ENCODE results near the gene PCNX1.
A peak's percentile ranks its signal among the peaks of the same experiment; 100 is the strongest.
"Not testable (repeated sequence)": the region's sequence is repeated elsewhere in the genome, so short reads cannot be mapped to it uniquely, and the experiment has no call there.

The PCNX1 gene

GRCh38 chr14:70907176-70907995, at the start of gene PCNX1:
Gene PCNX1, plus strand, starts transcription at chr14:70907459. Its CDS starts 392 bp downstream, at chr14:70907851.
- DNase-seq (ENCODE audit: low read depth in 3 of 3) = peak; percentile 68 to 84 (median 80)

GRCh38 chr14:70857496-70857890, 49.8 kb upstream of the PCNX1 start:
- DNase-seq (ENCODE audit: low read depth in 3 of 3) = no peak

DNA sequence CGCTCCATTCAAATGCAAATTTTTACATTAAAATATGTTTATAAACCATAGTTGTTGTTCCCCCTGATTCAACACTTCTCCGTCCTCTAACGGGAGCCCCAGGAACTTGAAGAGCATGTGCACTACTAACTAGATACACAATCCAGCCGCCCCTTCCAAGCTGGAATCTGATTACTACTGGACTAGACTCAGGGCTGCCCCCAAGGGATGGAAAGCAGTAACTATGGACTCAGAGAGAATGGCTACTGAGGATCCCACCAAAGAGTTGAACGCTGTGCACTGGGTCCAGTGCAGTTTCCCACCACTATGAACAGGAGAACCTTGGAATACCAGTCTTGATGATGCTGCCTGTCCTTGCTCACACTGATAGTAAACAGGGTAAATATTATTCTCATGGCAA, 48.6 kb upstream of the PCNX1 start:
- DNase-seq (ENCODE audit: low read depth in 3 of 3) = no peak

- DNase-seq (ENCODE audit: low read depth in 3 of 3) = not testable (repeated sequence)
These were observed 40.3 kb upstream of the PCNX1 start for GRCh38 chr14:70866992-70867391.

GRCh38 chr14:70871001-70871400, 36.3 kb upstream of the PCNX1 start:
- no peak for DNase-seq (ENCODE audit: low read depth in 3 of 3)

DNA sequence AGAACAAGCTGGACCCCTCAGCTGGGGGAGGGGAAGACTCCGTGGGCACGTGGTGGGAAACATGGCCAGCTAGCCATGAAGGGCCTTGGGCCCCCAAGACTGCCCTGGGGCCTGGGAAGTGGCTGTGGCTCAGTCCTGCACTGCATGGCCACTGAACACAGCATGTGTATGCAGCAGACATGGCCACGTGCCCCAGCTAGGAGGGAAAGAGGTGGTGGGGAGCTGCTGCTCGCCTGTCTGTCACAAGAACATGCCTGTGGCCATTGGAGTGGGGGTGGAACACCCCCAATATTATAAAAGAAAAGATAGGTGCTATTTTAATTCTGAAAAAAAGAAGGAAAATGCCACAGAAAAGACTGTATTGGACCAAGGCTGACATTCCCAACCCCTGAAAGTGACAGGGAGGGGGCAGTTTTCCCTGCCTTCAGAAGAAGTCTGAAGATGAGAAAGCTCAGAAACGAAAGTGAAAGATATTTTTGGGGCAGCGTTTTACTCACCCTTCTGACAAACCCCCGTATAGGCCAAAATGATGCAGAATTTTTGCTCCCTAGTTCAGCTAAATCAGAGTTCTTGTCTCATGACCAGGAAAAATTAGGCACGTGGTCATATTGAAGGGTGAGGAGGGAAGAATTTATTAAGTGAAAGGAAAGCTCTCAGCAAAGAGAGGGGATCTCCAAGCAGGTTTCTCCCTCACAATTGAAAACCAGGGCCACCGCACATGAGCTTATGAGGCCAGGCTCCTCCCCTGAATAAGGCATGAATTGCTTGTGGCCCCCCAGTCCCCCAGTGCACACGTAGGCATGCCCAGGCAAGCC, 35.2 kb upstream of the PCNX1 start:
- no peak for DNase-seq (ENCODE audit: low read depth in 3 of 3)

- DNase-seq (ENCODE audit: low read depth in 3 of 3) = no peak
These were observed 34.6 kb upstream of the PCNX1 start for GRCh38 chr14:70872678-70873020.

- DNase-seq (ENCODE audit: low read depth in 3 of 3) = no peak
These were observed 33.6 kb upstream of the PCNX1 start for GRCh38 chr14:70873627-70874026.

DNA sequence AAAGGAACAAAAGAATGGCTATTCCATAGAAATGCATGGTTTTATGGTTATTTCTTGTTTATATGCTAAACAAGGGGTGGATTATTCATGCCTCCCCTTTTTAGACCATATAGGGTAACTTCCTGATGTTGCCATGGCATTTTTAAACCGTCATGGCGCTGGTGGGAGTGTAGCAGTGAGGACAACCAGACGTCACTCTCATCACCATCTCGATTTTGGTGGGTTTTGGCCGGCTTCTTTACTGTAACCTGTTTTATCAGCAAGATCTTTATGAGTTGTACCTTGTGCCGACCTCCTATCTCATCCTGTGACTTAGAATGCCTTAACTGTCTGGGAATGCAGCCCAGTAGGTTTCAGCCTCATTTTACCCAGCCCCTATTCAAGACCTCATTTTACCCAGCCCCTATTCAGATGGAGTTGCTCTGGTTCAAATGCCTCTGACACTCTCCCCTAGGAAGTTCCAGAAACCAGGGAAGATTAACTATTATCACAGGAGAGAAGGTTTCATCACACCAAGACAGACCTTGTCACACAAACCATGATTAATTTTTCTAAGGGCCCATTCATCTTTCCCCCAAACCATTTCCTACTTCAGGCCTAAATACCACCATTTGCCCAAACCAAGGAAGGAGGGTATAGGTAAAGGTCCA, 31.3 kb upstream of the PCNX1 start:
- DNase-seq (ENCODE audit: low read depth in 3 of 3) = not testable (repeated sequence)

GRCh38 chr14:70879448-70879847, 27.8 kb upstream of the PCNX1 start:
- DNase-seq (ENCODE audit: low read depth in 3 of 3) = no peak

- DNase-seq (ENCODE audit: low read depth in 3 of 3) = not testable (repeated sequence)
These were observed 26.4 kb upstream of the PCNX1 start for GRCh38 chr14:70880888-70881287.

DNA sequence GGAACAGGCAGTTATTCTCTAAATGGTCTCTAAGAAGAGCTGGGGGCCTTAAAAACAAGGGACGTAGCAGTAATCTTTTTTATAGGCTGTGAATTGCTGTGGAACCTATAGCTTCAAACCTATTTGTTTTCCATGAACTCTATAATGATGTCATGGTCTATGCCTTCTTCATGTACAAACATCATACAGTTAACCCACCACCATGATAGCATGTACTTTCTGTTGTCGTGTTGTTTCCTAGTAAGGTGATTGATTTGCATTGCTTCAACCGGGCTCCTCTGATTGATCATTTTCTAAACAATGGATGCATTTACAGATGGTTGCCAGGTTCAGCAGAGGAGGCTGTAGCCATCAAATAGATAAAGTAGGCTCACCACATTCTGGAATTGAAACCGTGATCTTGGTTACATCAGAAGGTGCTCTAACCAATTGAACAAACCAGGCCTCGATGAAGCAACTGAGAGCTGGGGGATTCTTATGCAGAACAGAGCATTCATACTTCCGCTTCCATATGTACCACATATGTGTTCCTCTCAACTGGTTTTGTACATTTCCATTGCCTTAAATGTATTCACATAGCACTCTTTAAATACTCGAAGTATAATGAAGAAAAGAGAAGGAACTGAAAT, 25.6 kb upstream of the PCNX1 start:
- no peak for DNase-seq (ENCODE audit: low read depth in 3 of 3)

- DNase-seq (ENCODE audit: low read depth in 3 of 3) = no peak
These were observed 24.3 kb upstream of the PCNX1 start for GRCh38 chr14:70882776-70883492.

DNA sequence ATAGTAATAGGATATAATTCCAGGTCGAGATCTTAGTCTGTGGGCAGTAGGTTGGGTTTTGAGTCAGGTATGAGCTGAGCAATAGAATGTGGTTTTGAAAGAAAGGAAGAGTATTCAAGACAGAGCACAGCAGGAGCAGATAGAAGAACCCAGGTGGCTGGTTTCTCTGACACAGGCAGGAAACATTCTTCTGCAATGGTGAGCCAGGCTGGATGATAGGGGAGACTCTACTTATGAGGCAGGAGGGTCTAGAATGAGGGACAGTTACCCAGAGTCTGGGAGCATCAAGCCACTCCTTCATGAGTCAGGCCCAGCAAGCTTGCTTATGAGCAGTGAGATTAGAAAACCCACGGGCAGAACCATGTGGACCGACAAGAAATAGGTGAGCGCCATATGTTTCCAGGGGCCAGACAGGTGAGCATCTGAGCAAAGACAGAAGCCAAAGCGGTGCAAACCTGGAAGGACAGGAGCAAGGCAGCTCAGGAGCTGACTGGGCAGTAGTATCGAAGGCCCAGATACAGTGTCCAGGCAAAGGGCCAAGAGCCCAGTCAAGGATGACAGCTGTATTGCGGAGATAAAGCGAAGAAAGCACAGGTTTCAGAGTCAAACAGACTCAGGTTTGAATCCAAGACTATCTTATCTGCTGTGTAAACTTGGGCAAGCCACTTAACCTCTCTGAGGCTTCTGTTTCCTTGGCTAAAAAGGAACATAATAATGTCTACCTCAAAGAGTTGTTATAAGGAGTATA, 22.5 kb upstream of the PCNX1 start:
- no peak for DNase-seq (ENCODE audit: low read depth in 3 of 3)

- DNase-seq (ENCODE audit: low read depth in 3 of 3) = peak in 1 of 3 experiments; percentile 67
These were observed 21.8 kb upstream of the PCNX1 start for GRCh38 chr14:70885343-70886022.

DNA sequence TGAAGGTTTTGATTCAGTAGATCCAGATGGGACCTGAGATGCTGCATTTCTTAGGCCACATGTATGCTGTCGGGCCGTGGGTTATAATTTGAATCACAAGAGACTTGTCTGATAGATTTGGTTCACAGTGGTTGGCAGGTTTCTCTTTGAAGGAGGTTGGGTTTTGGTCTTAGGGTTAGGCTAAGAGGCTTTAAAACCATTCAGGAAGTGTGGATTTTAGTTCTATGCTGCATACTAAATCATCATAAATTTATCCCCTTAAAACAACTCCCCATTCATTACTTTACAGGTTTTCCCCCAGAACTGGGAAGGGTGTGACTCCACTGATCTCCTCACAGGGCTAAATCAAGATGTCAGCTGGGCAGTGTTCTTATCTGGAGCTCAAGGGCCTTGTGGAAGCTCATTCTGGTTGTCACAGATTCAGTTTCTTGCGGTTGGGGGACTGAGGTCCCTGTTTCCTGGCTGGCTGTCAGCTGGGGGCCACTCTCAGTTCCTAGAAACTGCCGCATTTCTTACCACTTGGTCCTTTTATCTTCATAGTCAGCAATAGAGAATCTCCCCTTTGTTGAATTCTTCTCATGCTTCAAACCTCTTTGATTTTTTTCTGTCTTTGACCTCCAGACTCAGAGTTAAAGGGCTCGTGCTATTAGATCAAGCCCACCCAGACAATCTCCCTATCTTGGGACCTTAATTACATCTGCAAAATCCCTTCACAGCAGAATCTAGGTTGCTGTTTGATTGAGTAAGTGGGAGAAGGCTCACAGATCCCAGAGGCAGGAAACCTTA, 20.6 kb upstream of the PCNX1 start:
- peak in 1 of 3 experiments; percentile 49 for DNase-seq (ENCODE audit: low read depth in 3 of 3)

DNA sequence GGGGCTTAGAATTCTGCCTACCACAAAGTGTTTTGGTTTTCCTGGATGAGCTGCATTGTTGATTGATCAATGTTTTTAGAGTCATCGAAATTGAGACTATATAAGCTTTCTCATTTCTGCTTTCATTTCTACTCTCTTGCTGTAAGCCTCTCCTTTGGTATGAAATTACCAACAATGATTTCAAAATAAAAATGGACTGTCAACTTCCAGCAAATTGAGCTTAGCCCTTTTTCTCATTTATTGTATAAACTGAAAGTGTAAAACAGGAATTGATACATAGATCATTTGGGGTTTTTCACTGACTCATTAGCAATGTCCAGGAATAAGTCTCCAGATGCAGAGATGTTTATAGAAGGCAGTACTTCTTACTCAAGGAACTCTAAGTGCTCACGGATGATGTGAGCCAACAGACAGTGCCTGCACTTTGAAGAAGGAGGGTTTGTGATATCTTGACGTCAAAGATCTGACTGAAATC, 20.0 kb upstream of the PCNX1 start:
- DNase-seq (ENCODE audit: low read depth in 3 of 3) = no peak

- no peak for DNase-seq (ENCODE audit: low read depth in 3 of 3)
These were observed 19.3 kb upstream of the PCNX1 start for GRCh38 chr14:70887737-70888499.

Measured in stimulated activated CD4-positive, alpha-beta T cell treated with anti-CD3 and anti-CD28 coated beads, TNF-alpha, amount 100 ng/mL, for 24 hours (primary cell).